IgD-negative memory B cell (primary cell): ENCODE data around the gene RNU1-3. TPM values are rescaled to one million over a fixed set of nuclear protein-coding genes. Genes with fewer than 3 reads are reported as not detected.
"Not testable (repeated sequence)": the region's sequence is repeated elsewhere in the genome, so short reads cannot be mapped to it uniquely, and the experiment has no call there.

Source experiments
- H3K27ac Mint-ChIP-seq, 3 donors: one replicate each; pipeline ENCODE4 v1.8.0; 2020 to 2022; ENCODE audit warnings: mild to moderate bottlenecking in 3 of 3, mixed read lengths in 3 of 3, moderate library complexity in 1 of 3
- H3K27me3 Mint-ChIP-seq: one replicate; pipeline ENCODE4 v1.8.0; 2021; ENCODE audit warnings: mixed read lengths
- H3K36me3 Mint-ChIP-seq: one replicate; pipeline ENCODE4 v1.8.0; 2020; ENCODE audit warnings: mild to moderate bottlenecking, mixed read lengths
- H3K4me1 Mint-ChIP-seq, 3 donors: one replicate each; pipeline ENCODE4 v1.8.0; 2020 to 2022; ENCODE audit warnings: mixed read lengths in 3 of 3, mild to moderate bottlenecking in 1 of 3
- H3K4me3 Mint-ChIP-seq, 4 donors: one replicate each; pipeline ENCODE4 v1.8.0; 2020 to 2022; ENCODE audit warnings: mild to moderate bottlenecking in 4 of 4, mixed read lengths in 4 of 4, moderate library complexity in 3 of 4
- H3K9me3 Mint-ChIP-seq, 3 donors: one replicate each; pipeline ENCODE4 v1.8.0; 2020 to 2021; ENCODE audit warnings: mixed read lengths in 3 of 3, mild to moderate bottlenecking in 1 of 3
- polyA plus RNA-seq: library from polyadenylated mRNA; unstranded; fragments of 300-500 nt; fragmentation: Illumina TruSeq; gene quantifications from one replicate; pipeline ENCODE4 v1.2.3, GENCODE V29; 2021

RNU1-3 gene
- polyA plus RNA-seq, 1 donor from 2014 or later = not detected

GRCh38 chr1:16637941-16638778 is 28.6 kb downstream of the RNU1-3 start:
- H3K9me3 Mint-ChIP-seq, H3K4me3 Mint-ChIP-seq, H3K27me3 Mint-ChIP-seq, H3K27ac Mint-ChIP-seq, H3K36me3 Mint-ChIP-seq, H3K4me1 Mint-ChIP-seq: not testable (repeated sequence)

GRCh38 chr1:16636551-16637195 is 30.1 kb downstream of the RNU1-3 start:
- H3K4me1 Mint-ChIP-seq, H3K4me3 Mint-ChIP-seq, H3K9me3 Mint-ChIP-seq, H3K36me3 Mint-ChIP-seq, H3K27ac Mint-ChIP-seq, H3K27me3 Mint-ChIP-seq: not testable (repeated sequence)

- not testable (repeated sequence) for H3K27me3 Mint-ChIP-seq, H3K4me3 Mint-ChIP-seq, H3K36me3 Mint-ChIP-seq, H3K27ac Mint-ChIP-seq, H3K4me1 Mint-ChIP-seq, H3K9me3 Mint-ChIP-seq
These were observed 30.8 kb downstream of the RNU1-3 start for GRCh38 chr1:16635959-16636358.

GRCh38 chr1:16633540-16634282 is 33.0 kb downstream of the RNU1-3 start:
- not testable (repeated sequence) for H3K4me1 Mint-ChIP-seq, H3K9me3 Mint-ChIP-seq, H3K27me3 Mint-ChIP-seq, H3K4me3 Mint-ChIP-seq
- Mint-ChIP-seq H3K27ac (peak overlapping the region; percentile 5 to 65 (median 49)), H3K36me3 (peaks cover 16% of the 10 kb centered on the region)

GRCh38 chr1:16632044-16632850 is 34.5 kb downstream of the RNU1-3 start:
- not testable (repeated sequence) for H3K4me1 Mint-ChIP-seq, H3K27ac Mint-ChIP-seq, H3K4me3 Mint-ChIP-seq, H3K27me3 Mint-ChIP-seq, H3K9me3 Mint-ChIP-seq
- peaks cover 18% of the 10 kb centered on the region for H3K36me3 Mint-ChIP-seq

GRCh38 chr1:16631248-16632043 is 35.3 kb downstream of the RNU1-3 start:
- Mint-ChIP-seq H3K4me3 (no peak overlapping the region), H3K27ac (no peak overlapping the region), H3K4me1 (peaks cover 0 to 7% (median 0%) of the 10 kb centered on the region in 3 donors), H3K36me3 (peaks cover 19% of the 10 kb centered on the region), H3K9me3 (no peaks in the 10 kb centered on the region), H3K27me3 (no peaks in the 10 kb centered on the region)

GRCh38 chr1:16630661-16631247 is 36.0 kb downstream of the RNU1-3 start:
- peaks cover 20% of the 10 kb centered on the region for H3K36me3 Mint-ChIP-seq
- no peak overlapping the region for H3K4me3 Mint-ChIP-seq
- H3K27ac Mint-ChIP-seq = no peak overlapping the region
- peaks cover 0 to 7% (median 0%) of the 10 kb centered on the region in 3 donors for H3K4me1 Mint-ChIP-seq
- H3K9me3 Mint-ChIP-seq = no peaks in the 10 kb centered on the region
- no peaks in the 10 kb centered on the region for H3K27me3 Mint-ChIP-seq

GRCh38 chr1:16629916-16630530 is 36.7 kb downstream of the RNU1-3 start:
- H3K4me1 Mint-ChIP-seq, H3K4me3 Mint-ChIP-seq, H3K9me3 Mint-ChIP-seq, H3K27me3 Mint-ChIP-seq: not testable (repeated sequence)
- peaks cover 21% of the 10 kb centered on the region for H3K36me3 Mint-ChIP-seq
- H3K27ac Mint-ChIP-seq = peak overlapping the region in 1 of 3 donors; percentile 59

- Mint-ChIP-seq H3K4me3 (no peak overlapping the region), H3K27ac (peak overlapping the region in 2 of 3 donors; percentile 0 to 65), H3K27me3 (no peaks in the 10 kb centered on the region), H3K36me3 (peaks cover 16% of the 10 kb centered on the region), H3K9me3 (no peaks in the 10 kb centered on the region), H3K4me1 (peaks cover 0 to 7% (median 0%) of the 10 kb centered on the region in 3 donors)
These were observed 38.2 kb downstream of the RNU1-3 start for GRCh38 chr1:16628361-16629111.

GRCh38 chr1:16626409-16626983 is 40.3 kb downstream of the RNU1-3 start:
- peaks cover 16% of the 10 kb centered on the region for H3K36me3 Mint-ChIP-seq

GRCh38 chr1:16625497-16626408 is 41.0 kb downstream of the RNU1-3 start:
- Mint-ChIP-seq H3K9me3 (no peaks in the 10 kb centered on the region), H3K4me3 (peak overlapping the region in 1 of 4 donors; percentile 9), H3K4me1 (peaks cover 0 to 7% (median 0%) of the 10 kb centered on the region in 3 donors), H3K27ac (no peak overlapping the region), H3K36me3 (peaks cover 13% of the 10 kb centered on the region), H3K27me3 (no peaks in the 10 kb centered on the region)

More at GRCh38 chr1:16626409-16626983, 40.3 kb downstream of the RNU1-3 start:
- not testable (repeated sequence) for H3K27me3 Mint-ChIP-seq, H3K9me3 Mint-ChIP-seq, H3K4me1 Mint-ChIP-seq, H3K27ac Mint-ChIP-seq
- H3K4me3 Mint-ChIP-seq = peak overlapping the region in 1 of 4 donors; percentile 9
